HG03558 (cell line): ENCODE data around the gene PRKCI.
"Not testable (repeated sequence)": the region's sequence is repeated elsewhere in the genome, so short reads cannot be mapped to it uniquely, and the experiment has no call there.

ENCODE experiments used
- ATAC-seq: cut with Tn5 transposase; IDR thresholded peaks from one replicate; pipeline ENCODE4 v1.9.1; 2021; ENCODE audit warnings: moderate number of reproducible peaks; ENCODE audit not compliant: unreplicated experiment; ENCODE audit errors: extremely low read depth

PRKCI gene

DNA sequence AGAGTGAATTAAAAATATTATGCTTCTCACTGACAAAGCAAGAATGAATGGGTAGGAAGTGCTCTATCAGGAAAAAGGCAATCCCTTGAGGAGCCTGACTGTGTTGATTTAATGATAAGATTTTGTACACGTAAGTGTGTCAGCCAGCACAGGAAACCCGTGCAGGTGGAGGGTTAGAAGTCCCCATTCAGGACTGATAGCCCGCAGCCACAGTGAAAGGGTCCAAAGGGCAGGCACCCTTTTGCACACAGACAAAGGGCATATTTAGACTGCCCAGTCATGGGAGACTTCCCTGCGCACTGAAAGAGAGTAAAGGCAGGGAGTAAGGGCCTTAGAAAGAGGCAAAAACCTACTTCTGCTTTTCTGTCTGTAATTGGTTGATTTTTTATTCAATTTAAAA is 108.9 kb downstream of the PRKCI start:
- ATAC-seq = no peak

GRCh38 chr3:170337420-170337819 is 115.2 kb downstream of the PRKCI start:
- no peak for ATAC-seq

DNA sequence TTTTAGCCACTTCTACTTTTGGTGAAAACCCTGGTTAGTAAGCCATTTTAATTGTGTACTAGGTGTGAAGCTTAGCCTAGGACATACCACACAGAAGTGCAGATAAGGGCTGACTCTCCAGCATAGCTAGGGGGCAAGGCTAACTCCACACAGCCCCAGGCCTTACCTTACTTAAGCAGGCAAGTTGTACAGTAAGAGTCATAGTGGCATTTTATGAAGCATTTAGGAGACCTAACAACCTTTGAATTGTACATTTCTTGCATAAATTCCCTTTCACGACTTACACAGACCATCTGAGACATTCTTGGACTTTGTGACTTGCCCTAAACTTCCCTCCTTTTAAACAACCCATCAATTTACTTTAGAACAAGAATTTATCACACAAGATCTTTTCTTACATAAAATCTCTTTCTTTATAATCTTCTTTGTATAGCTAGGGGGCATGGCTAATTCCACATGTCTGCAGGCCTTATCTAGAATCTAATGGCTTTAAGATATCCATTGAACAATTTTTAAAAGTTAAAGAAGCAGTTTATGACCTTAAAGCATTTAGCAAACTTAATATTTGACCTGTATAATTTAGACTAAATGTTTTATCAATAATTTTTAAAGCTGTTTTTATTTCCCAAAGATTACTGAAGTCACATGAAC is 116.6 kb downstream of the PRKCI start:
- ATAC-seq = no peak

DNA sequence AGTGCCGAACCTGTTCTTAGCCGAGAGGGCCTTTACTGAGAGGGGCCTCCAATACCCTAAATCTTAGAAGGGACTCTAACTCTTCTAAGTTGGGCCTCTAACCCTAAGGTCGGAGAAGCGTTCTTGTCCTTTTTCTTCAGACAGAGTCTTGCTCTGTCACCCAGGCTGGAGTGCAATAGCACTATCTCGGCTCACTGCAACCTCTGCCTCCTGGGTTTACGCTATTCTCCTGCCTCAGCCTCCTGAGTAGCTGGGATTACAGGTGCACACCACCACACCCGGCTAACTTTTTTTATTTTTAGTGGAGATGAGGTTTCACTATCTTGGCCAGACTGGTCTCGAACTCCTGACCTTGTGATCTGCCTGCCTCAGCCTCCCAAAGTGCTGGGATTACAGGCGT is 120.0 kb downstream of the PRKCI start:
- ATAC-seq = not testable (repeated sequence)

DNA sequence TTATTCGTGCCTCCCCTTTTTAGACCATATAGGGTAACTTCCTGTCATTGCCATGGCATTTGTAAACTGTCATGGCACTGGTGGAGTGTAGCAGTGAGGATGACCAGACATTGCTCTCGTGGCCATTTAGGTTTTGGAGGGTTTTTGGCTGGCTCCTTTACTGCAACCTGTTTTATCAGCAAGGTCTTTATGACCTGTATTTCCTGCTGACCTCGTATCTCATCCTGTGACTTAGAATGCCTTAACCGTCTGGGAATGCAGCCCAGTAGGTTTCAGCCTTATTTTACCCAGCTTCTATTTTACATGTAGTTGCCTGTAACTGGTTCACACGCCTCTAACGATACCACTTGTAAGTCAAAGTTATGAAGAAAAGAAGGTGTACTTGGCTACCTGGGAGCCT is 121.6 kb downstream of the PRKCI start:
- ATAC-seq = not testable (repeated sequence)

DNA sequence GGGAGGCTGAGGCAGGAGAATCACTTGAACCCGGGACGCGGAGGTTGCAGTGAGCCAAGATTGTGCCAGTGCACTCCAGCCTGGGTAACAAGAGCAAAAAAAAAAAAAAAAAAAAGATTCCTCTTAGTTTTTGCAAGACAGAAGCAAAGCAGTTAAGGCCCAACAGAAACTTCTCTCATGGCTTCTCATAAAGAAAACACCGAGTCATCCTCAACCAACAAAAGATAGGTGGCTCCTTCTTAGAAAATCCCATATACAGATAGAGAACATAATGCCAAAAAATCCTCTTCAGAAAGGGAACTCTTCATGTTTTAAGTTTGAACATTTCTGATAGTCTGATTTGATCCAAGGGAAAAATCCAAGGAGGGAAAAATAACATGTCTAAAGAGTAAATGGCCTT is 122.7 kb downstream of the PRKCI start:
- no peak for ATAC-seq

GRCh38 chr3:170346481-170347392 is 124.5 kb downstream of the PRKCI start:
- no peak for ATAC-seq

DNA sequence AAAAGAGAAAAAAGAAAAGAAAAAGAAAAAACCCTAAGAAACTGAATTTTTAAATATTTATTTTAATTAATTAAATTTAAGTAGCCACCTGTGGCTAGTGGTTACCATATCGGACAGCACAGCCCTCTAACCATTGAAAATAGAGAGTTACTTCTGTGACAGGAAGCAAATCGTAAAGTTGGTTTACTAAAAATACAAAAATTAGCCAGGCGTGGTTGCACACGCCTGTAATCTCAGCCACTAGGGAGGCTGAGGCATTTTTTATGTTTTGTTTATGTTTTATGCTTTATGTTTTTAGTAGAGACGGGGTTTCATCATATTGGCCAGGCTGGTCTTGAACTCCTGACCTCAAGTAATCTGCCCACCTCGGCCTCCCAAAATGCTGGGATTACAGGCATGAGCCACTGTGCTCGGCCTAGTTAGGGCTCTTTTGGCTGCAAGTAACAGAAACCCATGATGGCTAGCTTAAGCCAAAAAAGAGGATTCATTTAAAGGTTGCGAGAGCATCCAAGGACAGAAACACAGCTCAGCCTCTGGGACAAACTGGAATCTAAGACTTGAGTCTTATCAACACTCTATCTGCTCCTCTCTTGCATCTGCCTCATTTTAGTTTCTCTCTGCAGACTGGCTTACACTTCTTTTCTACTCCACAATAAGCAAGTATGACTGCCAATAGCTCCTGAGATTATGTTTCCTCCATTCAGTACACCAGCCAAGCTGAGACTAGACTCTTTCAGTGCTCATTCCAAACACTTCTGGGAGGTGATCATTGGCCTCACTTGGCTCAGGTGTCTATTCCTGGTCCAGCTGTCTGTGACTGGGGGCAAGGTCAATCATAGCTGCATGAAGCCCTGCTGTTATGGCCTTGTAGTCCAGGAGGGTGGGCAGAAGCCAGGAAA is 128.5 kb downstream of the PRKCI start:
- no peak for ATAC-seq

DNA sequence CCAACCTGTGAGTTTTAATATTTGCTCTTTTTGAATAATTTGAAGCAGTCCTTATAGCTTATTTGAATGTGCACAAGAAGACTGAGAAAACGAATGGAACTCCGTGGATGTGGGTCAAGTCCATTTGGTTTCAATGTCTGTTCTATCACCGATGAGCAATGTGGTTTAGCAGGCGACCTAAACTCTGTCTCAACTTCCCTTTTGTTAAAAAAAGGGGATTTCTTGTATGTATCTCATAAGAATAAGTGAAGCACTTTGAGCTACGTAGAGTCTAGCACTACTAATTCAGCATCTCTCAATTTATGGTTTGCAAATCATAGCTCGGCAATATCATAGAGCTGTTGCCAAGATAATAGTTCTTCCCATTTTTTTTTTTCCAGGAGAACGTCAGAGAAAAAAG is 130.7 kb downstream of the PRKCI start:
- no peak for ATAC-seq

DNA sequence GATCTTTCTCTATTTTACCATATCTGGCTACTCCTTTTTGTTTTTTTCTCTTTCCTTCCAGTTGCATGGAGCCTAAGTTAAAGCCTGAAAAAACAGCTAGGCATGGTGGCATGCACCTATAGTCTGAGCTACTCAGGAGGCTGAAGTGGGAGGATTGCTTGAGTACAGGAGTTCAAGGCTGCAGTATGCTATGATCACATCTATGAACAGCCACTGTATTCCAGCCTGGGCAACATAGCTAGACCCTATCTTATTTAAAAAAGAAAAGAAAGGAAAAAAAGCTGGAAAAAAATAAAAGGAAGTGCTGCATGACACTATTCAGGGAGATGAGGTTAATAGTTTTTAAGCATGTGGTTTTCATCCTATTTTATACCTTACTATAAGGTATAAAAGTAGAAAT is 131.3 kb downstream of the PRKCI start:
- no peak for ATAC-seq

- ATAC-seq = no peak
Observed at GRCh38 chr3:170354760-170355159, 132.5 kb downstream of the PRKCI start.
